SHP77 treated with DMSO at 0.1 percent for 48 hours (cell line): ENCODE results near the gene MRI1.
"Not testable (repeated sequence)": the region's sequence is repeated elsewhere in the genome, so short reads cannot be mapped to it uniquely, and the experiment has no call there.

ENCODE experiments used
- DNase-seq: peaks from one replicate; lab custom pipeline; 2025; lab: John Stamatoyannopoulos, UW

MRI1 gene

DNA sequence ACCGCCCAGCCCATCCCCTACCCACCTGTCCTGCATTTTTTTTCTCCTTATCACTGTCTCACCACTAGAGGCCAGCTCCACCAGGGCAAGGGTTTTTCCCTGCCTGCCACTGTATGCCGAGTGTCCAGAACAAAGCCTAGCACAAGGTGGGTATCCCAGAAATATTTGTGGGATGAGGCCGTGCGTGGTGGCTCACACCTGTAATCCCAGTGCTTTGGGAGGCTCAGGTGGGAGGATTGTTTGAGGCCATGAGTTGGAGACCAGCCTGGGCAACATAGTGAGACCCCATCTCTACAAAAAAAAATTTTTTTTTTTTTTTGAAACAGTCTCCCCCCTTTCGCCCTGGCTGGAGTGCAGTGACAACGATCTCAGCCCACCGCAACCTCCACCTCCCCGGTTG lies 2.9 kb upstream of the MRI1 start:
- no peak for DNase-seq

DNA sequence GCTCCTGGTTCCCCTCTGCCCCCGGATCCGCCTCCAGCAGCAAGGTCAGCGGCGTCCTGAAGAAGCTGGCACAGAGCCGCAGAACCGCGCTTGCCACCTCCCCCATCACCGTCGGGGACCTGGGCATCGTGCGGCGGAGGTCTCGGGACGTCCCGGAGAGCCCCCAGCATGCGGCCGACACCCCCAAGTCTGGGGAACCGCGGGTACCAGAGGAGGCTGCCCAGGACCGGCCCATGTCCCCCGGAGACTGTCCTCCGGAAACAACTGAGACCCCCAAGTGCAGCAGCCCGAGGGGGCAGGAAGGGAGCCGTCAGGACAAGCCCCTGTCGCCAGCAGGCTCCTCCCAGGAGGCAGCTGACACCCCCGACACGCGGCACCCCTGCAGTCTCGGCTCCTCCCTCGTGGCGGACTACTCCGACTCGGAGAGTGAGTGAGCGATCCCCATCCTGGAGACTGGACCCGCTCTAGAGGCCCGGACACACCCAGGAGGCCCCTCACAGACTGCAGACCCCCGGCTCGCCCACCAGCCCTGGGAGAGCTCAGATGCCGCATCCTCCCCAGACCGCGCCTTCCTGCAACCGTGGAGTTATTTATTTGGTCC lies 1.6 kb upstream of the MRI1 start:
- DNase-seq = no peak

DNA sequence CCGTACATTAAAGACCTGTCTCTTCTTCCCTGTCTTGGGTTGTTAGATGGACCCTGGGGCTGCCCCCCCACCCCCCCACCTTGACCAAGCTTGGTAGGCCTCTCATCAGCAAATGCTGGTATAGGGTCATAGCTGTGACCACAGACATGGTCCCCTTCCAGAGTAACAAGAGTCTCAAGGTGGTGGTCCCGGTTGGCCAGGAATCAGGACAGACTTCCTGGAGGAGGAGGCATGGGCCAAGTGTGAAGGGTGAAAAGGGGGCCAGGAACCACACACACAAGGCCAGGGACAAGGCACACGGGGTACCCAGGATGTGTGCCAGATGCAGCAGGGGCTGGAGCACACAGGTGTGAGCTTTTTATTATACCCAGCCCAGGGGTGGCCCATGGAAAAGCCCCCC lies 1.1 kb upstream of the MRI1 start:
- no peak for DNase-seq

GRCh38 chr19:13764821-13765394 lies 586 bp downstream of the MRI1 start:
- no peak for DNase-seq

- DNase-seq = no peak
Observed at GRCh38 chr19:13765395-13766094, 1.2 kb downstream of the MRI1 start.

- DNase-seq = no peak
Observed at GRCh38 chr19:13766095-13766481, 1.8 kb downstream of the MRI1 start.

DNA sequence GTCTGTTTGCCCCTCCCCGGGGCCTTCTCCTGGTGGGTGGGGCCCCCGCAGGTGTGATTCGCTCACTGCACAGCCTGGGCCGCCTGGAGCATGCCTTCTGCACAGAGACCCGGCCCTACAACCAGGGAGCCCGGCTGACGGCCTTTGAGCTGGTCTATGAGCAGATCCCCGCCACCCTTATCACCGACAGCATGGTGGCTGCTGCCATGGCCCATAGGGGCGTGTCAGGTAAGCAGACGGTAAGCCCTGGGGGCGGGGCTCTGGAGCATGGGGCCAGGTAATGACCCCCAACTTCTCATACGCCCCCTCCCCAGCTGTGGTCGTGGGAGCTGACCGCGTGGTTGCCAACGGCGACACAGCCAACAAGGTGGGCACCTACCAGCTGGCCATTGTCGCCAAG lies 4.2 kb downstream of the MRI1 start:
- DNase-seq = no peak

DNA sequence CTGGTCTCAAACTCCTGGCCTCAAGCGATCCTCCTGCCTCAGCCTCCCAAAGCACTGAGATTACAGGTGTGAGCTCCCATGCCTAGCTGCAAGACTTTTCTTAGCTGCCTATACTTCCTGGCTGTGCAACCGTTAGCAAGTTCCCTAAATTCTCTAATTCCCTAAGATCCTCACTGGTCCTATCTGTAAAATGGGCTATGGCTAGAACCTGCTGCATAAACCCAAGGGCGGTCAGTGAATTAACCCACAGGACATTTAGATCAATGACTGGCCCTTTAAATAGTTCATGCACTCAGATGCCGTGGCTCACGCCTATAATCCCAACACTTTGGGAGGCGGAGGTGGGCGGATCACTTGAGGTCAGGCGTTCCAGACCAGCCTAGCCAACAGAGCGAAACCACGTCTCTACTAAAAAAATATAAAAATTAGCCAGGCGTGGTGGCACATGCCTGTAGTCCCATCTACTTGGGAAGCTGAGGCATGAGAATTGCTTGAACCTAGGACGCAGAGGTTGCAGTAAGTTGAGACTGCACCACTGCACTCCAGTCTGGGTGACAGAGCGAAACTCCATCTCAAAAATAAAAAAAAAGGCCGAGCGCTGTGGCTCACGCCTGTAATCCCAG lies 5.8 kb downstream of the MRI1 start:
- no peak for DNase-seq

DNA sequence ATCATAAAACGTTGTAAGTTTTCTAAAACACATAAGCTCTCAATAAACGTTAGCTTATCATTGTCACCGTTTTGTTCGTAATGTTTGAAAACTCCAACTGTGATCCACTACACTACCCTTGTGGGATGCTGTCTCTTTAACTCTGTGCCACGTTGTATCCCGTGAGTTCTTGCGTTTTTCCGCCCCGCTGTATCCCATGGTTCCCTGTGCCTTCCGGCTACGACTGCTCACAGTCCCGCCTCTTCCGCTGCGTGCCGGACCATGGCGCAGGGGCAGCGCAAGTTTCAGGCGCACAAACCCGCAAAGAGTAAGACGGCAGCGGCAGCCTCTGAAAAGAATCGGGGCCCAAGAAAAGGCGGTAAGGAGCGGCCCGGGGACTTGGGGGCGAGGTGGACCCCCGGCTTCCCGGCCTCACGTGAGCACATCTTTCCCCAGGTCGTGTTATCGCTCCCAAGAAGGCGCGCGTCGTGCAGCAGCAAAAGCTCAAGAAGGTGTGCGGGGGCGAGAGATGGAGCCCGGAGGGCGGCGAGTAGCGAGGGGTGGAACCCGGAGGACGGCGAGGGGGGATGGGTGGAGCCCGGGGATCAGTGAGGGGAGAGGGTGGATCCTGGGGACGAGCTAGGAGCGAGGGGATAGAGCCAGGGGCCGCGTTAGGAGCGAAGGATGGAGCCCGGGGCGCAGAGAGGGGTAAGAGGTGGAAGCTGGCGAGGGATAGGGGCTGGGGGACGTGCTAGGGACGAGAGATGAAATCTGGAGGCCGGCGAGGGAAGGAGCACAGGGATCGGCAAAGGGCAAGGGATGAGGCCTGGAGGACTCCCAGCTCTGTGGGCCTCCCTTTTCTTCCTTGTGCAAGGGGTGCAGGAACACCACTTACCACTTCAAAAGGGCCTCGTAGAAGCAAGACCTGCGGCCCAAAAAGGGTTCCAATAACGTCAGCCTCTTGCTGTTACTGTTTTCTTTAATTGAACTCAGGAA lies 10.2 kb downstream of the MRI1 start, which contains the start of gene C19orf53:
C19orf53 (plus strand) TSS at position 240 of the 975 bp plus-strand sequence; CDS start at position 262, 22 bp downstream.
- peak; percentile 72 for DNase-seq

DNA sequence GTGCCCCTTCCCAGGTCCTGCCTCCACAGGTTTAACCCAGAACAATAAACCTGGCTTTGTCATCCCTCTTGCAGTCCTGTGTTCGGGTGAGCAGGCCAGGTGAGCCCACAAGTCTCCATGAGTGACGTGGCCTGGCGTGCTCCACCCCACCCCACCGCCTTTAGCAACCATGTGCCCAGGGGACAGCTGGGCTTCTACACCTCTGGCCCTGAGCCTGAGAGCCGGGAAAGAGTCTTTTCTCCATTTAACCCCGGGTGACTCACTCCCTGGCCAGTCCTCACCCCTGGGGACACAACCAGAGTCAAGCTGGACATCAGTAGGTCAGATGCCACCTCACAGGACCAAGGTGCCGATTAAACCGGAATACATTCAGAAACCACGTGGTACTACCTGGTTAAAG lies 14.1 kb downstream of the MRI1 start:
- DNase-seq = no peak

DNA sequence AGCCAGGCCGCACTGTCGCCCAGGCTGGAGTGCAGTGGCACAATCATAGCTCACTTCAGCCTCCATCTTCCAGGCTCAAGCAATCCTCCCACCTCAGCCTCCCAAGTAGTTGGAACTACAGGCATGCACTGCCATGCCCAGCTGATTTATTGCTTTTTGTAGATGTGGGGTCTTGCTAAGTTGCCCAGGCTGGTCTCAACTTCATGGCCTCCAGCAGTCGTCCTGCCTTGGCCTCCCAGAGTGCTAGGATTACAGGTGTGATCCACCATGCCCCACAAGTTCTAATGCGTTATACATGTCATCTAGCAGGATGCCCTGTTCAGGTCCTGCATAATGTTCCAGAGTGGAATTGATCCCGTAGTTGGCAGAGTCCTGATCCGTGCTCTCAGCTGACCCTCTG lies 14.5 kb downstream of the MRI1 start:
- DNase-seq = no peak

GRCh38 chr19:13779794-13780193 lies 15.5 kb downstream of the MRI1 start:
- DNase-seq = not testable (repeated sequence)

GRCh38 chr19:13781547-13781946 lies 17.2 kb downstream of the MRI1 start:
- DNase-seq = no peak

- no peak for DNase-seq
Observed at GRCh38 chr19:13782537-13782936, 18.2 kb downstream of the MRI1 start.

DNA sequence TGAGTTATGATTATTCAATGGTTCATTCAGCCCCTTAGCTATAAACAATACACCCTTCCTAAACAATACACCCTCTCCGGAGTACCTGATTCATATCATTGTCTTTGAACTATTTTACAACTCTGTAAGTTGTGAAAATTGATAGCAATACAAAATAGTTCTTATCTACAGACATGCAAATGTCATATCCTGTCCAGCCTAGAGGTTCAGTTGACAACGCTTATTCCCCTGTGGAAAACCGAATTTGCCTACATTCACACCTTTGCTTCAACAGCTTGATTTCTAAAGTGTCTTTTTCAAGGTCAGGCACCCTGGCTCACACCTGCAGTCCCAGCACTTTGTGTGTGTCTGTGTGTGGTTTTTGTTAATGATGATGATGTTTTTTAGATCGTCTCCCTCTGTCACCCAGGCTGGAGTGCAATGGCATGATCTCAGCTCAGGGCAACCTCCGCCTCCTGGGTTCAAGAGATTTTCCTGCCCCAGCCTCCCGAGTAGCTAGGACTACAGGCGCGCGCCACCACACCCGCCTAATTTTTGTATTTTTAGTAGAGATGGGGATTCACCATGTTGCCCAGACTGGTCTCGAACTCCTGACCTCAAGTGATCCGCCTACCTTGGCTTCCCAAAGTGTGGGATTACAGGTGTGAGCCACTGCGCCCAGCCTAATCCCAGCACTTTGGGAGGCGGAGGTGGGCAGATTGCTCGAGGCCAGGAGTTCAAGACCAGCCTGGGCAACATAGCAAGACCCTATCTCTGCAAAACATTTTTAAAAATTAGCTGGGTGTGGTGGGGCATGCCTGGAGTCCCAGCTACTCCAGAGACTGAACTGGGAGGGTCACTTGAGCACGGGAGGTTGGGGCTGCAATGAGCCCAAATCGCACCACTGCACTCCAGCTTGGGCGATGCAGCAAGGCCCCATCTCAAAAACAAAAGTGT lies 19.5 kb downstream of the MRI1 start:
- no peak for DNase-seq

- DNase-seq = no peak
Observed at GRCh38 chr19:13784731-13785452, 20.6 kb downstream of the MRI1 start.

- DNase-seq = no peak
Observed at GRCh38 chr19:13788991-13789390, 24.7 kb downstream of the MRI1 start.

- no peak for DNase-seq
Observed at GRCh38 chr19:13790354-13790753, 26.0 kb downstream of the MRI1 start.

GRCh38 chr19:13793317-13793716 lies 29.0 kb downstream of the MRI1 start:
- DNase-seq = not testable (repeated sequence)

DNA sequence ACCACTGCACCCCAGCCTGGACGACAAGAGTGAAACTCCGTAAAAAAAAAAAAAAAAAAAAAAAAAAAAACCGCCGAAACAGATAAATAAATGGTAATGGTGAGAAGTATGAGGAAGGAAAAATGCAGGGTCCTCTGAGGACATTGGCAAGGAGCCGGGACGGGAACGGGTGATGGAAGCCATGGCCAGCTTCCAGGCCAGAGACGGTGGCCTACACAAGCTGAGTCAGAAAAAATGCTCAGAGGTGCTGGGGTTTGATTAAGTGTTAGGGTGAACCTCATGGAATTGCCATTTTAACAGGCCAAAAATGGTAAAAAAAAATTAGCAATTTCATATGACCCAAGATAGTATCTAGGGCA lies 30.1 kb downstream of the MRI1 start:
- no peak for DNase-seq
